GM19043 (cell line): ENCODE measurements around the gene GNPAT.
A peak's percentile ranks its signal among the peaks of the same experiment; 100 is the strongest.

Source experiments
- ATAC-seq: cut with Tn5 transposase; IDR thresholded peaks from one replicate; pipeline ENCODE4 v1.9.1; 2021; ENCODE audit warnings: low read depth; ENCODE audit not compliant: unreplicated experiment

The GNPAT gene

GRCh38 chr1:231240883-231241735, at the start of gene GNPAT:
Gene GNPAT (plus strand): TSS chr1:231241212. CDS start chr1:231241379, 167 bp downstream.
- peak; percentile 90 for ATAC-seq

GRCh38 chr1:231192620-231193163, 48.3 kb upstream of the GNPAT start:
- ATAC-seq: no peak

- no peak for ATAC-seq
These were observed 47.2 kb upstream of the GNPAT start for GRCh38 chr1:231193710-231194340.

GRCh38 chr1:231194476-231194842, 46.6 kb upstream of the GNPAT start:
- ATAC-seq: no peak

GRCh38 chr1:231194843-231195516, 46.0 kb upstream of the GNPAT start:
- no peak for ATAC-seq

- no peak for ATAC-seq
These were observed 44.7 kb upstream of the GNPAT start for GRCh38 chr1:231196307-231196706.

- ATAC-seq: no peak
These were observed 44.3 kb upstream of the GNPAT start for GRCh38 chr1:231196728-231197127.

GRCh38 chr1:231199868-231200267, 41.1 kb upstream of the GNPAT start:
- no peak for ATAC-seq

GRCh38 chr1:231200388-231201031, 40.5 kb upstream of the GNPAT start:
- ATAC-seq: no peak

GRCh38 chr1:231201375-231201978, 39.5 kb upstream of the GNPAT start:
- no peak for ATAC-seq

- no peak for ATAC-seq
These were observed 38.9 kb upstream of the GNPAT start for GRCh38 chr1:231201979-231202633.

GRCh38 chr1:231203259-231204057, 37.6 kb upstream of the GNPAT start:
- ATAC-seq: no peak

GRCh38 chr1:231206856-231207255, 34.2 kb upstream of the GNPAT start:
- no peak for ATAC-seq

- ATAC-seq: no peak
These were observed 33.6 kb upstream of the GNPAT start for GRCh38 chr1:231207437-231207836.

GRCh38 chr1:231208980-231209379, 32.0 kb upstream of the GNPAT start:
- ATAC-seq: no peak

GRCh38 chr1:231209531-231209930, 31.5 kb upstream of the GNPAT start:
- no peak for ATAC-seq

GRCh38 chr1:231210126-231210525, 30.9 kb upstream of the GNPAT start:
- no peak for ATAC-seq

GRCh38 chr1:231211005-231211857, 29.8 kb upstream of the GNPAT start:
- peak; percentile 86 for ATAC-seq
